ENCODE data around the gene CCDC150. TPM values are rescaled to one million over a fixed set of nuclear protein-coding genes. Genes with fewer than 3 reads are reported as not detected.

Gene CCDC150
- total and polyA plus RNA-seq, 12 donors = 0.12 to 3.8 (median 1.9) TPM

DNA sequence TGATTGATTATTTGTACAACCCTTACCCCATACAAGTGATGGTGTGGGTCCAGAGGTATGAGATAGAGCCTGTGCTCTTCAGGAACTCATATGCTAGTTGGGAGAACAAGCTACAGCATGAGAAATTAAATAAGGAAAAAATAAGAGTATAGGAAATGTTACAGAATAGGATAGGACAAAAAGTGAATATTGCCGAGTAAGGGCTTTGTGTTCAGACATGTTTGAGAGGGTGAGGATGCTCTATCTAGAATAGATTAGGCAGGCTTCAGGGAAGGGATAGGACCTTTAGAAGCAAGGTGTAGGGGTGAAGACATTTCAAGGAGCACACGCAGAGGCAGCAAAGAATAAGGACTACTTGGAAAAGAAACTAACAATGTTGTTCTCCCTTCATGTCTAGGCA, 17.8 kb downstream of the CCDC150 start:
- Histone ChIP-seq H3K4me3 (no peak overlapping the region), H3K36me3 (no peaks in the 10 kb centered on the region), H3K9me3 (peaks cover 0 to 21% (median 3%) of the 10 kb centered on the region in 11 donors), H3K27me3 (no peaks in the 10 kb centered on the region), H3K27ac (no peak overlapping the region), H3K4me1 (no peaks in the 10 kb centered on the region)
- 96 to 97% methylated on average over 2 of the region's 2 CpGs for WGBS, 2 donors
- ATAC-seq (no peak), DNase-seq (no peak)
- intact Hi-C loops (cut with DNase I) = no loop called here
- TF ChIP-seq, protein P1, sequence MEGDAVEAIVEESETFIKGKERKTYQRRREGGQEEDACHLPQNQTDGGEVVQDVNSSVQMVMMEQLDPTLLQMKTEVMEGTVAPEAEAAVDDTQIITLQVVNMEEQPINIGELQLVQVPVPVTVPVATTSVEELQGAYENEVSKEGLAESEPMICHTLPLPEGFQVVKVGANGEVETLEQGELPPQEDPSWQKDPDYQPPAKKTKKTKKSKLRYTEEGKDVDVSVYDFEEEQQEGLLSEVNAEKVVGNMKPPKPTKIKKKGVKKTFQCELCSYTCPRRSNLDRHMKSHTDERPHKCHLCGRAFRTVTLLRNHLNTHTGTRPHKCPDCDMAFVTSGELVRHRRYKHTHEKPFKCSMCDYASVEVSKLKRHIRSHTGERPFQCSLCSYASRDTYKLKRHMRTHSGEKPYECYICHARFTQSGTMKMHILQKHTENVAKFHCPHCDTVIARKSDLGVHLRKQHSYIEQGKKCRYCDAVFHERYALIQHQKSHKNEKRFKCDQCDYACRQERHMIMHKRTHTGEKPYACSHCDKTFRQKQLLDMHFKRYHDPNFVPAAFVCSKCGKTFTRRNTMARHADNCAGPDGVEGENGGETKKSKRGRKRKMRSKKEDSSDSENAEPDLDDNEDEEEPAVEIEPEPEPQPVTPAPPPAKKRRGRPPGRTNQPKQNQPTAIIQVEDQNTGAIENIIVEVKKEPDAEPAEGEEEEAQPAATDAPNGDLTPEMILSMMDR (IDR thresholded peaks at IDR 0.05) = no peak

DNA sequence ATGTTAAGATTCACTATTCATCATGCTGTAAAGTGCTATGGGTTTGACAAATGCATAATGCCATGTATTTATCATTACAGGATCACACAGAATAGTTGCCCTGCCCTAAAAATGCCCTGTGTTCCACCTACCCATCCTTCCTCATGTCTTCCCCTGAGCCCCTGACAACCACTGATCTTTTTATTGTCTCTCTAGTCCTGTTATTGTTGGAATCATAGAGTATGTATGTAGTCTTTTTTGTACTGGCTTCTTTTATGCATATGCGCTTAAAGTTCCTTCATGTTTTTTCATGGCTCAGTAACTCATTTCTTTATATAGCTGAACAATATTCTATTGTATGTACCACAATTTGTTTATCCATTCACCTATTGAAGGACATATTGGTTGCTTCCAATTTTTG, 20.3 kb downstream of the CCDC150 start:
- Histone ChIP-seq H3K4me3 (no peak overlapping the region), H3K27me3 (no peaks in the 10 kb centered on the region), H3K36me3 (no peaks in the 10 kb centered on the region), H3K4me1 (no peaks in the 10 kb centered on the region), H3K9me3 (no peaks in the 10 kb centered on the region), H3K27ac (no peak overlapping the region)
- intact Hi-C loops (cut with DNase I) = no loop called here
- DNase-seq = no peak
- TF ChIP-seq, protein P1 (IDR thresholded peaks at IDR 0.05) = no peak
- 96 to 98% methylated on average over 1 of the region's 1 CpG for WGBS, 2 donors
- no peak for ATAC-seq

DNA sequence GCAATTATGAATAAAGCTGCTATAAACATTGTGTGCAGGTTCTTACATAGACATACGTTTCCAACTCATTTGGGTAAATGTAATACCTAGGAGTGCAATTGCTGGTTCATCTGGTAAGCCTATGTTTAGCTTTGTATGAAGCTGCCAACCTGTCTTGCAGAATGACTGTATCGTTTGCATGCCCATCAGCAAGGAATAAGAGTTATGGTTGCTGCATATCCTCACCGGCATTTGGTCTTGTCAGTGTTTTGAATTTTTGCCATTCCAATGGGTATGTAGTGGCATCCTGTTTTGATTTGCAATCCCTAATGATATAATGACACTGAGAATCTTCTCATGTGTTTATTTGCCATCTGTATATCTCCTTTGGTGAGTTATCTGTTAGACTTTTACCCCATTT, 20.7 kb downstream of the CCDC150 start:
- WGBS, 2 donors = 68% methylated on average over 3 of the region's 3 CpGs
- no peaks in the 10 kb centered on the region for H3K27me3 ChIP-seq
- DNase-seq (no peak), ATAC-seq (no peak)
- H3K36me3 ChIP-seq = no peaks in the 10 kb centered on the region
- no peaks in the 10 kb centered on the region for H3K9me3 ChIP-seq
- TF ChIP-seq, protein P1 (IDR thresholded peaks at IDR 0.05) = no peak
- H3K4me1 ChIP-seq = no peaks in the 10 kb centered on the region
- intact Hi-C loops (cut with DNase I) = no loop called here
- H3K27ac ChIP-seq = no peak overlapping the region
- H3K4me3 ChIP-seq = no peak overlapping the region

DNA sequence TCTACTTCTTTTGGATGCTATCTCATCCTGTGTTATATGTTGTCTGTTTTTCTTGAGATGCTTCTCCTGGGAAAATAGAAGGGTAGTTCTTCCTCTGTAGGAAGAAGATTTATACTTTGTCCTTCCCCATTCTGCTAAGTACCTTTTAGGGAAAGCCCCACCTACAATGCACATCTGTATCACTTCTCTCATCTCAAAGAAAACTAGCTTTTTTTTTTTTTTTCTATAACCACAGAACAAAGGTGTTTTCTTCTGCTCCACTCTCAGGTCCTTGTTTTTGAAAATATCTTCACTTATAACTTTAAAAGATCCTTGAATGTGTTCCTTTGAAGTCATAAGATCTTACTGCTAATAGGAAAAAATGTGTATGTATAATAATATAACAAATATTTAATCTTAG, 30.8 kb downstream of the CCDC150 start:
- Histone ChIP-seq H3K36me3 (no peaks in the 10 kb centered on the region), H3K9me3 (no peaks in the 10 kb centered on the region), H3K4me3 (no peak overlapping the region), H3K4me1 (no peaks in the 10 kb centered on the region), H3K27me3 (no peaks in the 10 kb centered on the region), H3K27ac (no peak overlapping the region)
- intact Hi-C loops (cut with DNase I) = no loop called here
- ATAC-seq = no peak
- TF ChIP-seq, protein P1 (IDR thresholded peaks at IDR 0.05) = no peak
- DNase-seq = no peak

DNA sequence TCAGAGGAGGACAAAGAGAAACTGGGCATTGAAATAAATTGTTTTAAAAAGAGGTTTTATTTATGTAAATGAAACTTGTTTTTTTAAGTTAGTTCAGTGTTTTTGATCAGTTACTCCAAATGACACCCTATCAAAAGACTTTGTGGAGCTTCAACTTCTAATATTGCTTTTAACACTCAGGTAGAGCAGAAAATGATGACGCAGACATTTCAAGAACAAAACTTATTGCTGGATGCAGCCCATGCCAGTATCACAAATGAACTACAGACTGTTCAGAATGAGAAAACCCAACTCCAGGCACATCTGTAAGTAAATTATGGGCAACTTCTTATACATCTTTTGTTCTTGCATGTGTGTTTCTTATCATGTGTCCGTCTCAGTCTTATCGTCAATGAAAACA, 36.4 kb downstream of the CCDC150 start:
- Histone ChIP-seq H3K4me3 (no peak overlapping the region), H3K27ac (no peak overlapping the region), H3K36me3 (no peaks in the 10 kb centered on the region), H3K9me3 (no peaks in the 10 kb centered on the region), H3K27me3 (no peaks in the 10 kb centered on the region), H3K4me1 (no peaks in the 10 kb centered on the region)
- DNase-seq (no peak), ATAC-seq (no peak)
- TF ChIP-seq, protein P1 (IDR thresholded peaks at IDR 0.05) = no peak
- WGBS, 2 donors = 78 to 79% methylated on average over 3 of the region's 3 CpGs
- intact Hi-C loops (cut with DNase I) = no loop called here

All from heart right ventricle (tissue), 16 donors.